ENCODE measurements around the gene FAM170B. TPM values are rescaled to one million over a fixed set of nuclear protein-coding genes. Genes with fewer than 3 reads are reported as not detected.

Gene FAM170B
- total and polyA plus RNA-seq, 2 of the 4 experiments (the other 2 are of a cell fraction) = not detected

DNA sequence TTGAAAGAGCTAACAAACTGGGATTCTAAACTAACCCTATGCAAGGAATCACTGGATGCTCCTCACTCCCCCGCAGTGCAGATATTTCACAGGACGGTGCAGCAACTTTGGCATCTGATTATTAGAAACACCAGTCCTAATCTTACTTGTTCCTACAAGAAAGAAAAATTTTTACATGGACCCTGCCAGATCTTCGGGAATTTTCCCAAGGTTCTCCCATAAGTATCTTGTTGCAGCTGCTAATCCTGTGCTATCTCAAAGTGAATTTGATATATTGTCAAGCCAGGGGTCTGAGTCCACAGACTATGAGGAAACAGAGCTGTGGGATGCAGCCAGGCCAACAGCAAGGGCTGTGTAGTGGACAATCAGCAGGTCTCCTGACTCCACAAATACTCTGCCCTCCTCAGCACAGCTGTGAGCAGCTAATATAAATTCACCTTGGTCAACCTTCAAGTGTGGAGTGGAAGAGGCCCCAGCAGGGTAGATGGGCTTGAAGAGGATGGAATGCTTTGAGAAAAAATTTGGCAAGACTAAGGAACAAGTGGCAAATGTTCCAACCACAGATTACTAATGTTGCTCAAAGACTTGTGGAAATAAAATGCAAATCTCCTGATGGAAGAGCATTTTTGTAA is 44.1 kb downstream of the FAM170B start:
- Histone ChIP-seq H2AK9ac (replicated peaks; ENCODE audit: low read depth, low read length, poor library complexity) (no peak overlapping the region), H3K79me1 (ENCODE audit: low read depth in 1 of 2, low read length in 2 of 2) (no peaks in the 10 kb centered on the region; a peak in 1 of 4 replicates), H2AK5ac (ENCODE audit: low read depth, low read length) (no peak overlapping the region), H3K4me2 (ENCODE audit: low read depth, low read length) (no peak overlapping the region), H3K9me3 (ENCODE audit: control insufficient read depth, insufficient read depth, low read length) (peaks cover 3% of the 10 kb centered on the region; the same call in 1 of the 2 replicates), H4K5ac (ENCODE audit: low read depth, low read length) (no peak overlapping the region), H3K18ac (ENCODE audit: low read depth, low read length) (no peak overlapping the region), H3K4me3 (ENCODE audit: insufficient read depth, low read depth, low read length) (no peak overlapping the region), H4K91ac (ENCODE audit: insufficient read depth, low read depth, low read length) (no peak overlapping the region), H4K20me1 (ENCODE audit: insufficient read depth, low read length) (no peaks in the 10 kb centered on the region), H3K36me3 (ENCODE audit: control insufficient read depth, insufficient read depth, low read length) (no peaks in the 10 kb centered on the region; the same call in none of the 2 replicates), H3K27me3 (ENCODE audit: control insufficient read depth, insufficient read depth, low read length) (no peaks in the 10 kb centered on the region), H3K9ac (ENCODE audit: low read depth, low read length) (no peak overlapping the region), H3K23ac (ENCODE audit: low read depth, low read length) (no peak overlapping the region), H2BK15ac (ENCODE audit: low read depth, low read length) (no peak overlapping the region), H4K8ac (ENCODE audit: low read depth in 2 of 2, low read length in 2 of 2) (no peak overlapping the region), H3K4ac (ENCODE audit: low read depth, low read length) (no peak overlapping the region), H2AFZ (replicated peaks; ENCODE audit: low read length, poor library complexity) (no peak overlapping the region), H3K56ac (ENCODE audit: extremely low read depth, insufficient read depth, low read length) (no peak overlapping the region), H3K14ac (replicated peaks; ENCODE audit: low read depth, low read length) (no peak overlapping the region), H2BK120ac (ENCODE audit: low read depth, low read length) (no peak overlapping the region), H3K27ac (ENCODE audit: insufficient read depth, low read length) (no peak overlapping the region), H3K4me1 (ENCODE audit: control insufficient read depth, insufficient read depth, low read length) (peaks cover 4% of the 10 kb centered on the region; the same call in 1 of the 2 replicates), H2BK20ac (ENCODE audit: low read depth, low read length) (no peak overlapping the region), H3K9me1 (ENCODE audit: insufficient read depth, low read length) (peaks cover 4% of the 10 kb centered on the region; the same call in 1 of the 2 replicates), H2BK5ac (ENCODE audit: low read depth, low read length, poor library complexity, severe bottlenecking) (no peak overlapping the region)
- ChIA-PET POLR2A (ENCODE audit: unreplicated experiment) (no interaction called here), CTCF (no interaction called here)
- in situ Hi-C loops (cut with MboI; ENCODE audit: low sequenced_read_pairs) (no loop called here), intact Hi-C loops (cut with micrococcal nuclease) (no loop called here), dilution Hi-C loops (cut with HindIII; ENCODE audit: low sequenced_read_pairs, unreplicated experiment) (no loop called here)
- ATAC-seq (ENCODE audit: low read depth) (peak; percentile 37), DNase-seq (peak; percentile 45)
- 86% methylated on average over 2 of the region's 3 CpGs; no CpG with 5 or more reads in 1 of the 2 experiments for WGBS, 2 experiments (ENCODE audit: extremely low coverage in 2 of 2, insufficient read length in 1 of 2)
- no TSS peak for BruUV-seq (replicated peaks)
- TF ChIP-seq, protein P1, sequence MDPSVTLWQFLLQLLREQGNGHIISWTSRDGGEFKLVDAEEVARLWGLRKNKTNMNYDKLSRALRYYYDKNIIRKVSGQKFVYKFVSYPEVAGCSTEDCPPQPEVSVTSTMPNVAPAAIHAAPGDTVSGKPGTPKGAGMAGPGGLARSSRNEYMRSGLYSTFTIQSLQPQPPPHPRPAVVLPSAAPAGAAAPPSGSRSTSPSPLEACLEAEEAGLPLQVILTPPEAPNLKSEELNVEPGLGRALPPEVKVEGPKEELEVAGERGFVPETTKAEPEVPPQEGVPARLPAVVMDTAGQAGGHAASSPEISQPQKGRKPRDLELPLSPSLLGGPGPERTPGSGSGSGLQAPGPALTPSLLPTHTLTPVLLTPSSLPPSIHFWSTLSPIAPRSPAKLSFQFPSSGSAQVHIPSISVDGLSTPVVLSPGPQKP (IDR thresholded peaks at IDR 0.05; ENCODE audit: borderline replicate concordance, low read depth, low read length) = no peak
- TF ChIP-seq, protein P2, sequence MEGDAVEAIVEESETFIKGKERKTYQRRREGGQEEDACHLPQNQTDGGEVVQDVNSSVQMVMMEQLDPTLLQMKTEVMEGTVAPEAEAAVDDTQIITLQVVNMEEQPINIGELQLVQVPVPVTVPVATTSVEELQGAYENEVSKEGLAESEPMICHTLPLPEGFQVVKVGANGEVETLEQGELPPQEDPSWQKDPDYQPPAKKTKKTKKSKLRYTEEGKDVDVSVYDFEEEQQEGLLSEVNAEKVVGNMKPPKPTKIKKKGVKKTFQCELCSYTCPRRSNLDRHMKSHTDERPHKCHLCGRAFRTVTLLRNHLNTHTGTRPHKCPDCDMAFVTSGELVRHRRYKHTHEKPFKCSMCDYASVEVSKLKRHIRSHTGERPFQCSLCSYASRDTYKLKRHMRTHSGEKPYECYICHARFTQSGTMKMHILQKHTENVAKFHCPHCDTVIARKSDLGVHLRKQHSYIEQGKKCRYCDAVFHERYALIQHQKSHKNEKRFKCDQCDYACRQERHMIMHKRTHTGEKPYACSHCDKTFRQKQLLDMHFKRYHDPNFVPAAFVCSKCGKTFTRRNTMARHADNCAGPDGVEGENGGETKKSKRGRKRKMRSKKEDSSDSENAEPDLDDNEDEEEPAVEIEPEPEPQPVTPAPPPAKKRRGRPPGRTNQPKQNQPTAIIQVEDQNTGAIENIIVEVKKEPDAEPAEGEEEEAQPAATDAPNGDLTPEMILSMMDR (conservative IDR thresholded peaks at IDR 0.05; ENCODE audit: low read depth, low read length) = no peak
- TF ChIP-seq SMC3 (IDR thresholded peaks at IDR 0.05; ENCODE audit: low read depth, low read length) (no peak), NFE2L2 (IDR thresholded peaks at IDR 0.05; ENCODE audit: low read depth, low read length) (no peak)

Data from IMR-90 (cell line).